Activated CD4-positive, alpha-beta memory T cell treated with anti-CD3 and anti-CD28 coated beads, Interleukin-2, amount 10 ng/mL, durations not matched to agents 7 days and 5 days (primary cell): ENCODE results near the gene C4orf54. TPM values are rescaled to one million over a fixed set of nuclear protein-coding genes. Genes with fewer than 3 reads are reported as not detected.

Experiments
- CTCF ChIA-PET: fragments of 350-600 bp; sonication (Branson Sonifier 250); formaldehyde crosslinking; loops from one replicate; lab custom pipeline; 2021; ENCODE audit warnings: antibody characterized with exemption, inconsistent platforms; lab: Charles Lee
- POLR2A ChIA-PET: fragments of 350-600 bp; sonication (Branson Sonifier 250); formaldehyde crosslinking; loops from one replicate; lab custom pipeline; 2021; ENCODE audit warnings: antibody characterized with exemption; lab: Charles Lee
- DNase-seq: peaks from one replicate; pipeline ENCODE4 v3.0.0-alpha.2; 2020
- H3K27ac Mint-ChIP-seq: one replicate; pipeline ENCODE4 v1.8.0; 2021; ENCODE audit warnings: mild to moderate bottlenecking, mixed read lengths
- H3K27me3 Mint-ChIP-seq: one replicate; pipeline ENCODE4 v1.8.0; 2021; ENCODE audit warnings: mixed read lengths
- H3K36me3 Mint-ChIP-seq: one replicate; pipeline ENCODE4 v1.8.0; 2021; ENCODE audit warnings: low read depth, mixed read lengths
- H3K4me1 Mint-ChIP-seq: one replicate; pipeline ENCODE4 v1.8.0; 2021; ENCODE audit warnings: mixed read lengths
- H3K4me3 Mint-ChIP-seq: one replicate; pipeline ENCODE4 v1.8.0; 2021; ENCODE audit warnings: mild to moderate bottlenecking, mixed read lengths
- H3K9me3 Mint-ChIP-seq: one replicate; pipeline ENCODE4 v1.8.0; 2021; ENCODE audit warnings: mixed read lengths
- total RNA-seq, 2 experiments: library from RNA; stranded (reverse); gene quantifications; one replicate each; pipeline ENCODE4 v1.2.3, GENCODE V29; 2021

The C4orf54 gene
- not detected for total RNA-seq

- peaks cover 10% of the 10 kb centered on the region for H3K27me3 Mint-ChIP-seq
Measured at GRCh38 chr4:99657798-99658197, at the start of gene C4orf54. Gene C4orf54 (minus strand): TSS chr4:99657828. CDS start chr4:99654648, 3,180 bp downstream.

GRCh38 chr4:99705891-99706290 is 48.3 kb upstream of the C4orf54 start:
- Mint-ChIP-seq H3K4me3 (no peak overlapping the region), H3K27me3 (peaks cover 5% of the 10 kb centered on the region), H3K9me3 (no peaks in the 10 kb centered on the region), H3K36me3 (no peaks in the 10 kb centered on the region), H3K27ac (no peak overlapping the region), H3K4me1 (no peaks in the 10 kb centered on the region)
- POLR2A ChIA-PET: no interaction called here
- no peak for DNase-seq
- CTCF ChIA-PET: no interaction called here

More at GRCh38 chr4:99657798-99658197, at the start of gene C4orf54:
- H3K4me3 Mint-ChIP-seq: no peak within 1 kb of the TSS
- ChIA-PET POLR2A (no interaction called here), CTCF (no interaction called here)
- no peak within 1 kb of the TSS for H3K27ac Mint-ChIP-seq
- H3K9me3 Mint-ChIP-seq: no peaks in the 10 kb centered on the region
- no peak for DNase-seq
- H3K36me3 Mint-ChIP-seq: no peaks in the 10 kb centered on the region
- no peaks in the 10 kb centered on the region for H3K4me1 Mint-ChIP-seq

GRCh38 chr4:99696801-99697200 is 39.2 kb upstream of the C4orf54 start:
- no peaks in the 10 kb centered on the region for H3K4me1 Mint-ChIP-seq
- no peak for DNase-seq
- CTCF ChIA-PET: no interaction called here
- H3K9me3 Mint-ChIP-seq: peaks cover 2% of the 10 kb centered on the region
- H3K4me3 Mint-ChIP-seq: no peak overlapping the region
- no peaks in the 10 kb centered on the region for H3K36me3 Mint-ChIP-seq
- no peak overlapping the region for H3K27ac Mint-ChIP-seq
- POLR2A ChIA-PET: no interaction called here
- peaks cover 5% of the 10 kb centered on the region for H3K27me3 Mint-ChIP-seq

GRCh38 chr4:99693140-99693539 is 35.5 kb upstream of the C4orf54 start:
- no peaks in the 10 kb centered on the region for H3K36me3 Mint-ChIP-seq
- H3K4me3 Mint-ChIP-seq: no peak overlapping the region
- H3K27ac Mint-ChIP-seq: no peak overlapping the region
- H3K27me3 Mint-ChIP-seq: peaks cover 6% of the 10 kb centered on the region
- ChIA-PET CTCF (no interaction called here), POLR2A (no interaction called here)
- H3K4me1 Mint-ChIP-seq: no peaks in the 10 kb centered on the region
- no peak for DNase-seq
- peaks cover 2% of the 10 kb centered on the region for H3K9me3 Mint-ChIP-seq

DNA sequence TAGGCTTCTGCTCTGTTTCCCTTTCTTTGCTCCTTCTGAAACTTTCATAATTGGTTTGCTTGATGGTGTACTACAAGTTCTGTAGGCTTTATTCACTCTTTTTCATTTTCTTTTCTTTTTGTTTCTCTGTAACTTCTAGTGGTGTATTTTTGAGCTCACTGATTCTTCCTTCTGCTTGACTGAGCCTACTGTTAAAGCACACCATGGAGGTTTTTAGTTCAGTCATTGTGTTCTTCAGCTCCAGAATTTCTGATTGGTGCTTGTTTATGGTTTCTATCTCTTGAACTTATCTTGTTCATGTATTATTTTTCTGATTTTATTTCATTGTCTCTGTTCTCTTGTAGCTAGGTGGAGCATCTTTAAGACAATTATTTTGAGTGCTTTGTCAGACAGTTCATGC is 33.4 kb upstream of the C4orf54 start:
- H3K4me3 Mint-ChIP-seq: no peak overlapping the region
- H3K9me3 Mint-ChIP-seq: peaks cover 2% of the 10 kb centered on the region
- CTCF ChIA-PET: no interaction called here
- no peaks in the 10 kb centered on the region for H3K36me3 Mint-ChIP-seq
- H3K27ac Mint-ChIP-seq: no peak overlapping the region
- H3K4me1 Mint-ChIP-seq: no peaks in the 10 kb centered on the region
- peaks cover 5% of the 10 kb centered on the region for H3K27me3 Mint-ChIP-seq
- DNase-seq: no peak
- POLR2A ChIA-PET: no interaction called here

DNA sequence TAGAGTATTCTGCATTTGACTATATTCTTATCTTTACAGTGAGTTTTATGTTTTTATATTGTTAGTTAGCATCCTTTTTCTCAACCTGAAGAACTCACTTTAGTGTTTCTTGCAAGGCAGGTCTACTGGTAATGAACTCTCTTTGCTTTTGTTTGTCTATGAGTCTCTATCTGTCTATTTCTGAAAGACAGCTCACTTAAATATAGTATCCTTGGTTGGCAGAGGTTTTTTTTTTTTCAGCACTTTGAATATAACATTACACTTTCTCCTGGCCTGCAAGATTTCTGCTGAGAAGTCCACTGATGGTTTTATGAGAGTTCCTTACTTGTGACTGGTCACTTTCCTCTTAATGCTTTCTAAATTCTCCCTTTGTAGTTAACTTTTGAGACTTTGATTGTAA is 32.8 kb upstream of the C4orf54 start:
- ChIA-PET CTCF (no interaction called here), POLR2A (no interaction called here)
- Mint-ChIP-seq H3K36me3 (no peaks in the 10 kb centered on the region), H3K4me1 (no peaks in the 10 kb centered on the region), H3K27me3 (peaks cover 6% of the 10 kb centered on the region), H3K9me3 (peaks cover 2% of the 10 kb centered on the region), H3K4me3 (no peak overlapping the region), H3K27ac (no peak overlapping the region)
- DNase-seq: no peak

GRCh38 chr4:99687120-99687519 is 29.5 kb upstream of the C4orf54 start:
- CTCF ChIA-PET: no interaction called here

DNA sequence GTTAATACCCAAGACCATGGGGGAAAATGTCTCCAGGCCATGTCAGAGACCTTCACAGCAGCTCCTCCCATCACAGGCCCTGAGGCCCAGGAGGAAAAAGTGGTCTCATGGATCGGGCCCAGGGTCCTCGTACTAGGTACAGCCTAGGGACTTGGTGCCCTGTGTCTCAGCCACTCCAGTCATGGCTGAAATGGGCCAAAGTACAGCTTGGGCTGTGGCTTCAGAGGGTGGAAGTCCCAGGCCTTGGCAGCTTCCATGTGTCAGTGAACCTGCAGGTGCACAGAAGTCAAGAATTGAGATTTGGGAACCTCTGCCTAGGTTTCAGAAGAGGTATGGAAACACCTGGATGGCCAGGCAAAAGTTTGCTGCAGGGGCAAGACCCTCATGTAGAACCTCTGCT is 27.6 kb upstream of the C4orf54 start:
- Mint-ChIP-seq H3K4me1 (no peaks in the 10 kb centered on the region), H3K36me3 (no peaks in the 10 kb centered on the region), H3K4me3 (no peak overlapping the region), H3K9me3 (no peaks in the 10 kb centered on the region), H3K27ac (no peak overlapping the region), H3K27me3 (peaks cover 12% of the 10 kb centered on the region)
- DNase-seq: no peak
- ChIA-PET CTCF (no interaction called here), POLR2A (no interaction called here)

More at GRCh38 chr4:99687120-99687519, 29.5 kb upstream of the C4orf54 start:
- peaks cover 10% of the 10 kb centered on the region for H3K27me3 Mint-ChIP-seq
- H3K4me3 Mint-ChIP-seq: no peak overlapping the region
- H3K4me1 Mint-ChIP-seq: no peaks in the 10 kb centered on the region
- no peaks in the 10 kb centered on the region for H3K36me3 Mint-ChIP-seq
- no peak overlapping the region for H3K27ac Mint-ChIP-seq
- no peak for DNase-seq
- POLR2A ChIA-PET: no interaction called here
- H3K9me3 Mint-ChIP-seq: no peaks in the 10 kb centered on the region

DNA sequence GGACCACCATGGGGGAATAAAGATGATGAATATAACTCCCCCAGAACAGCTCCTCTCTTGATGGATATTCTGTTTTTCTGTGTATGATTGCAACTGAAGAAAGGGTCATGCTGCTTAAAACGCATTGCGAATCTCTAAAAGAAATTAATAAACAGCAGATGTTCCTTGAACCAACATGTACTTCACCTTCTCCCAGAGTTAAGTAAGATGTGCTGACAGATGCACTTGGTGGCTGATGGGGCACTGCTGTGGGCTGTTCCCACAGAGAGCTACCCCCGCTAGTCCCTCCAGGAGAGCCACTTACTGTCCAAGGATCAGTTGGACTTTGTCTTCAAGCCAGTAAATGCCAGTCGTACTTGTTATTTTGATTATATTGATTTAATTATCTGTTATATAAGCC is 26.3 kb upstream of the C4orf54 start:
- no peak for DNase-seq
- H3K9me3 Mint-ChIP-seq: no peaks in the 10 kb centered on the region
- CTCF ChIA-PET: no interaction called here
- H3K36me3 Mint-ChIP-seq: no peaks in the 10 kb centered on the region
- no peaks in the 10 kb centered on the region for H3K4me1 Mint-ChIP-seq
- H3K27ac Mint-ChIP-seq: no peak overlapping the region
- POLR2A ChIA-PET: no interaction called here
- peaks cover 11% of the 10 kb centered on the region for H3K27me3 Mint-ChIP-seq
- no peak overlapping the region for H3K4me3 Mint-ChIP-seq

GRCh38 chr4:99679976-99680375 is 22.3 kb upstream of the C4orf54 start:
- ChIA-PET CTCF (interaction anchor here (1.6 kb wide), 1 partner anchor 16 kb away, joined by 3 read pairs; no protein-coding TSS in a partner anchor), POLR2A (no interaction called here)
- Mint-ChIP-seq H3K4me3 (no peak overlapping the region), H3K36me3 (no peaks in the 10 kb centered on the region), H3K27me3 (peaks cover 24% of the 10 kb centered on the region), H3K27ac (no peak overlapping the region), H3K9me3 (no peaks in the 10 kb centered on the region), H3K4me1 (no peaks in the 10 kb centered on the region)
- DNase-seq: no peak

DNA sequence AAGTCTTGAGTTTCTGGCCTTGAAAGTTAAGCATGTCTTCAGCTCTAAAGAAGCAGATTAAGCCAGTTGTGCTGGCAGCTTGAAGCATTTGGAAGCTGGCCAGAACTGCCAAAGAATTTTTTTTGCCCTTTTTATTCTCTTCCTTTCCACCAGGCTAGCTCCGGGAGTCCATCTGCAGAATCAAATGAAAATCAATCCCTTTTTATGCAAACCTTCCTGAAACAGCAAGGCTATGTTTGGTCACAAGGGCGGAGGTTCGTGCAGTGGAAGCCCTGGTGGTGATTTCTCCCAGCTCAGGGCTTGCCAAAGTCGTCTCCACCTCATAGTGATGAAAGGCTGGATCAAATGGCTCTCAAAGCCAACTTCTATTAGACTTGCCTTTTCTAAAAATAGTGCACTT is 21.6 kb upstream of the C4orf54 start:
- Mint-ChIP-seq H3K9me3 (no peaks in the 10 kb centered on the region), H3K36me3 (no peaks in the 10 kb centered on the region), H3K27ac (no peak overlapping the region), H3K4me1 (no peaks in the 10 kb centered on the region), H3K27me3 (peaks cover 24% of the 10 kb centered on the region), H3K4me3 (no peak overlapping the region)
- POLR2A ChIA-PET: no interaction called here
- no peak for DNase-seq
- CTCF ChIA-PET: no interaction called here

GRCh38 chr4:99677161-99677560 is 19.5 kb upstream of the C4orf54 start:
- H3K4me3 Mint-ChIP-seq: no peak overlapping the region
- H3K9me3 Mint-ChIP-seq: peaks cover 10% of the 10 kb centered on the region
- H3K27me3 Mint-ChIP-seq: peaks cover 20% of the 10 kb centered on the region
- H3K36me3 Mint-ChIP-seq: no peaks in the 10 kb centered on the region
- no peak for DNase-seq
- POLR2A ChIA-PET: no interaction called here
- no peaks in the 10 kb centered on the region for H3K4me1 Mint-ChIP-seq
- no peak overlapping the region for H3K27ac Mint-ChIP-seq
- CTCF ChIA-PET: no interaction called here

GRCh38 chr4:99670409-99671073 is 12.9 kb upstream of the C4orf54 start:
- Mint-ChIP-seq H3K4me1 (no peaks in the 10 kb centered on the region), H3K27me3 (peaks cover under 1% of the 10 kb centered on the region), H3K9me3 (peaks cover 15% of the 10 kb centered on the region), H3K4me3 (no peak overlapping the region), H3K36me3 (no peaks in the 10 kb centered on the region), H3K27ac (no peak overlapping the region)
- ChIA-PET CTCF (no interaction called here), POLR2A (no interaction called here)
- DNase-seq: no peak

DNA sequence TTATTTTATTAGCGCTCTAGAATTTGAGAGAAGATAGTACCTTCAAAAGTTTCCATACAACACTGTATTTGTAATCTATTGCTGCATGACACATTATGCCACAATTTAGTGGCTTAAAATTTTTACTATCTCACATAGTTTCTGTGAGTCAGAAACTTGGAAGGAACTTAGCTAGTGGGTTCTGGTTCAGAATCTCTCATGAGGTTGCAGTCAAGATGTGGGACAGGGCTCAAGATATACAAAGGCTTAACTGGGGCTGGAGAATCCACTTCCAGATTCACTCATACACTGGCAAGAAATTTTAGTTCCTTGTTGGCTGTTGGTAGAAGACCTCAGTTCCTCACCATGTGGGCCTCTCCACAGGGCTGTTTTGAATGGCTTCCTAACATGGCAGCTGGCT is 11.5 kb upstream of the C4orf54 start:
- no peaks in the 10 kb centered on the region for H3K27me3 Mint-ChIP-seq
- CTCF ChIA-PET: no interaction called here
- DNase-seq: no peak
- POLR2A ChIA-PET: no interaction called here
- no peaks in the 10 kb centered on the region for H3K36me3 Mint-ChIP-seq
- H3K9me3 Mint-ChIP-seq: peaks cover 15% of the 10 kb centered on the region
- H3K4me1 Mint-ChIP-seq: no peaks in the 10 kb centered on the region
- no peak overlapping the region for H3K27ac Mint-ChIP-seq
- H3K4me3 Mint-ChIP-seq: no peak overlapping the region
